ENCODE data around the gene SIL1.

DNA sequence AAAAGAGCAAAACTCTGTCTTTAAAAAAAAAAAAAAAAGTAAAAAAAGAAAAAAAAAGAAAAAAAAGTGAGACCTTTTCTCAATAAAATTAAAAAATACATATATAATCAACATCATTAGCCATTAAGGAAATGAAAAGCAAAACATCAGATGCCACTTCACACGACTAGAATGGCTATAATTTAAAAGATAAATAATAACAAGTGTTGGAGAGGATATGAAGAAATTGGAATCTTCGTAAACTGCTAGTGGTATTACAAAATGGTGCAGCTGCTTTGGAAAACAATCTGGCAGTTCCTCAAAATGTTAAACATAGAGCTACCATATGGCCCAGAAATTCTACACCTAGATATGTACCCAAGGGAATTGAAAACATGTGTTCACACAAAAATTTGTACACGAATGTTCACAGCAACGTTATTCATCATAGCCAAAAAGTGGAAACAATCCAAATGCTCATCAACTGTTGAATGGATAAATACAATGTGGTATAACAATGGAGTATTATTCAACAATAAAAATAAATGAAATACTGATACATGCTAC, 45.3 kb upstream of the SIL1 start:
- TF ChIP-seq POLR2A (IDR thresholded peaks at IDR 0.05) (no peak), EP300 (IDR thresholded peaks at IDR 0.05) (no peak), POLR2AphosphoS5 (IDR thresholded peaks at IDR 0.05) (no peak)
- TF ChIP-seq, protein P1, sequence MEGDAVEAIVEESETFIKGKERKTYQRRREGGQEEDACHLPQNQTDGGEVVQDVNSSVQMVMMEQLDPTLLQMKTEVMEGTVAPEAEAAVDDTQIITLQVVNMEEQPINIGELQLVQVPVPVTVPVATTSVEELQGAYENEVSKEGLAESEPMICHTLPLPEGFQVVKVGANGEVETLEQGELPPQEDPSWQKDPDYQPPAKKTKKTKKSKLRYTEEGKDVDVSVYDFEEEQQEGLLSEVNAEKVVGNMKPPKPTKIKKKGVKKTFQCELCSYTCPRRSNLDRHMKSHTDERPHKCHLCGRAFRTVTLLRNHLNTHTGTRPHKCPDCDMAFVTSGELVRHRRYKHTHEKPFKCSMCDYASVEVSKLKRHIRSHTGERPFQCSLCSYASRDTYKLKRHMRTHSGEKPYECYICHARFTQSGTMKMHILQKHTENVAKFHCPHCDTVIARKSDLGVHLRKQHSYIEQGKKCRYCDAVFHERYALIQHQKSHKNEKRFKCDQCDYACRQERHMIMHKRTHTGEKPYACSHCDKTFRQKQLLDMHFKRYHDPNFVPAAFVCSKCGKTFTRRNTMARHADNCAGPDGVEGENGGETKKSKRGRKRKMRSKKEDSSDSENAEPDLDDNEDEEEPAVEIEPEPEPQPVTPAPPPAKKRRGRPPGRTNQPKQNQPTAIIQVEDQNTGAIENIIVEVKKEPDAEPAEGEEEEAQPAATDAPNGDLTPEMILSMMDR (IDR thresholded peaks at IDR 0.05): no peak

All from gastroesophageal sphincter (tissue), 3 donors.